HG03342 (cell line): ENCODE data around the gene ALG1L2.
"Not testable (repeated sequence)": the region's sequence is repeated elsewhere in the genome, so short reads cannot be mapped to it uniquely, and the experiment has no call there.

Experiments
- ATAC-seq: cut with Tn5 transposase; IDR thresholded peaks from one replicate; pipeline ENCODE4 v1.9.1; 2021; ENCODE audit warnings: mild to moderate bottlenecking, moderate library complexity; ENCODE audit not compliant: unreplicated experiment

Gene ALG1L2

GRCh38 chr3:130081351-130081881 lies at the start of gene ALG1L2:
Gene ALG1L2, plus strand, starts transcription at chr3:130081831. Its CDS starts 186 bp downstream, at chr3:130082017.
- no peak for ATAC-seq

DNA sequence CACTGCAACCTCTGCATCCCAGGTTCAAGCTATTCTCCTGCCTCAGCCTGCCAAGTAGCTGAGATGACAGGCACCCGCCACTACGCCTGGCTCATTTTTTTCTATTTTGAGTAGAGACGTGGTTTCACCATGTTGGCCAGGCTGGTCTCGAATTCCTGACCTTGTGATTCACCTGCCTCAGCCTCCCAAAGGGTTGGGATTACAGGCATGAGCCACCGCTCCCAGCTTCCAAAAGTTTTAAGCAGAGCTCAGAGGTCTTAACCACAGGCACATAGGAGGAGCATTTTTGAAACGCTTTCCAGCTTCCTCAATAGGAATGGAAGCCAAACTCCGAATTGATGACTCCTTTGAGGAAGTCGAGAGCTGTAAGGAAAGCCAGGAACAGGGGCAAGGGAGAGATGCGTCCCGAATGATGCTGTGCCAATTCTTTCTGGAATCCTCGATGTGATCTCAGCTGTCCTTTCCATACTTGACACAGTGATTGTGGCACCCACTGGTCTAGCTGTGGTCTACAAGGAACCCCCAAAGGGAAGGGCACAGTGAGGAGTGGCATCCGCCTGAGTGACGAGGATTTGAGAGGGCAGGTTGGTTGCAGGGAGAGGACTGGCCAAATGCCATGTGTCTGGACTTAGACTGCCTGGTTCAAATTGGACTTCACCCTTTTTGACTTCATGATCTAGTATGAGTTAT lies 44.4 kb upstream of the ALG1L2 start:
- not testable (repeated sequence) for ATAC-seq

DNA sequence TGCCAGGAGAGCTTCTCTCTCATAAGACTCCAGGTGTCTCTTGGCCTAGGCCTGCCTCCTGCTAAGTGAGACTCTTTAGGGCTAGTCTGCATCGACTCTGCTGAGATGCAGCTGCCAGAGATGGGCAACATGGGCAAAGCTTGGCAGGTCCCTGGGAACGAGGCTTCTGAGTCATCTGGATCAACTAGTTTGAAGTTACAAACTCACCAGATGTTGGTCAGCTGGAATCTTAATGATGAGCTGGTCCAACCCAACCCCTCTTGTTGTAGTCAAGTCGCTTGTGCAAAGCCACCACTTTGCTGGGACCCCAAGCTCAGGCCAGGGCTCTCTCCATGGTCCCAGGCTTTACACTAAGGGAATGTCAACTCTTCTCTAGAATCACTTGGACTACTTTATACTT lies 38.9 kb upstream of the ALG1L2 start:
- not testable (repeated sequence) for ATAC-seq

GRCh38 chr3:130043658-130044057 lies 38.0 kb upstream of the ALG1L2 start:
- ATAC-seq = not testable (repeated sequence)

- no peak for ATAC-seq
Observed at GRCh38 chr3:130044370-130044769, 37.3 kb upstream of the ALG1L2 start.

DNA sequence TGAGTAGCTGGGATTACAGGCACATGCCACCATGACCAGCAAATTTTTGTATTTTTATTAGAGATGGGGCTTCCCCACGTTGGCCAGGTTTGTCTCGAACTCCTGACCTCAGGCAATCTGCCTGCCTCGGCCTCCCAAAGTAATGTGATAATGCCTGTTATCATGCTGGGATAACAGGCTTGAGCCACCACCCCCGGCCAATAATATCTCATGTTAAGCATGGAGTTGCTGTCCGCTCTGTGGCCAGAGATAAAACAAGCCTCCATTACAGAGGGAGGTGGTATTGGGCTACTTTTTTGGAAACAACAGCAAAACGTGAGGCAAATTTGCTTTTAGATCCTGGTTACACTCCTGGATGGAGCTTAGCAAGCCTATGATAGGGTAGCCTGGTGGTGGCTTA lies 32.9 kb upstream of the ALG1L2 start:
- no peak for ATAC-seq

DNA sequence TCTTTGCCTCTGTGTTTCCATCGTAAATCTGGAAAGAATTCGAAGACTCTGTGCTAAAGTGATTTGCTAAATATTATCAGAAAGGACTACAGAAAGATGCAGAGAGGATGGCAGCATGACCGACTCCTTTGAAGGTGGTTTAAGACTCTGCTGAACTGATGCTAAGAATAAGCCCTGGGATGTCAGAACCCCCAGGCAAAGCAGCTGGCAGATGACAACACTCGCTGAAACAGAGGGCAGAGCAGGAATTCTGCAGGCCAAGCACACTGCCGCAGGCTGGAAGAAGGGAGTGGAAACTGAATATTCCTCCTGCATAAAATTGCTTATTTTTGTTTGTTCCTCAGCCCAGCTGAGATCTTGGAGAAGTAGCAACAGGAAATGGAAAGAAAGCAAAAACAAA lies 29.3 kb upstream of the ALG1L2 start:
- not testable (repeated sequence) for ATAC-seq

- ATAC-seq = not testable (repeated sequence)
Observed at GRCh38 chr3:130052965-130053364, 28.7 kb upstream of the ALG1L2 start.

DNA sequence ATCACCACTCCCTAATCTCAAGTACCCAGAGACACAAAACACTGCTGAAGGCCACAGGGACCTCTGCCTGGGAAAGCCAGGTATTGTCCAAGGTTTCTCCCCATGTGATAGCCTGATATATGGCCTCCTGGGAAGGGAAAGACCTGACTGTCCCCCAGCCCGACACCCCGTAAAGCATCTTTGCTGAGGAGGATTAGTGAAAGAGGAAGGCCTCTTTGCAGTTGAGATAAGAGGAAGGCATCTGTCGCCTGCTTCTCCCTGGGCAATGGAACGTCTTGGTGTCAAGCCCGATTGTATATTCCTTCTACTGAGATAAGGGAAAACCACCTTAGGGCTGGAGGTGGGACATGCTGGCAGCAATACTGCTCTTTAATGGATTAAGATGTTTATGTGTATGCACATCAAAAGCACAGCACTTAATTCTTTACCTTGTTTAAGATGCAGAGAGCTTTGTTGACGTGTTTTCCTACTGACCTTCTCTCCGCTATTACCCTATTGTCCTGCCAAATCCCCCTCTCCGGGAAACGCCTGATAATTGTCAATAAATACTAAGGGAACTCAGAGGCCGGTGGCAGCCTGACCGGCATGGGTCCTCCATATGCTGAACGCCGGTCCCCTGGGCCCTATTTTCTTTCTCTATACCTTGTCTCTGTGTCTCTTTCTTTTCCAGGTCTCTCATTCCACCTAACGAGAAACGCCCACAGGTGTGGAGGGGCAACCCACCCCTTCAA lies 23.9 kb upstream of the ALG1L2 start:
- ATAC-seq = not testable (repeated sequence)

- ATAC-seq = not testable (repeated sequence)
Observed at GRCh38 chr3:130058267-130058657, 23.4 kb upstream of the ALG1L2 start.

DNA sequence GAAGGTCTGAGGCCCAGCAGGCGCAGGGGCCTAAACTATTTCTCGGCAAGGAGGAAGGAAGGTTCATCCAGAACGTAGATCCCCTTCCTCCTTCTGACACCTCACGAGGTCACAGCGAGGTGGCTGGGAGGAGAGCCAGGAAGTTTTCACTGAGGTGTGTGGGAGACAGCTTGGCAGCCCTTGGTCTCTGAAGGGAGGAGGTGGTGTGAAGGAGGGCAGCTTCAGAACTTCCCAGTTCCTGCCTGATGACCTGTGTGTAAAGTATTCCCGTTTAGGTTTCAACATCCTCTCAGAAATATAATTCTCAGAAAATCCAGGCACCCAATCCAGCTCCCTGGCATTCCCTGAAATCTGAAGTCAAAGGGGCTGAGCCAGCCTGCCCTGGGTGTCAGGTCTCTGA lies 22.9 kb upstream of the ALG1L2 start:
- ATAC-seq = not testable (repeated sequence)

DNA sequence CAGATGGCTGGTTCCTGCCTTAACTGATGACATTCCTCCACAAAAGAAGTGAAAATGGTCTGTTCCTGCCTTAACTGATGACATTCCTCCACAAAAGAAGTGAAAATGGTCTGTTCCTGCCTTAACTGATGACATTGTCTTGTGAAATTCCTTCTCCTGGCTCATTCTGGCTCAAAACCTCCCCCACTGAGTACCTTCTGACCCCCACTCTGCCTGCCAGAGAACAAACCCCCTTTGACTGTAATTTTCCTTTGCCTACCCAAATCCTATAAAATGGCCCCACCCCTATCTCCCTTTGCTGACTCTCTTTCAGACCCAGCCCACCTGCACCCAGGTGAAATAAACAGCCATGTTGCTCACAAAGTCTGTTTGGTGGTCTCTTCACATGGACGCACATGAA lies 22.5 kb upstream of the ALG1L2 start:
- not testable (repeated sequence) for ATAC-seq

GRCh38 chr3:130073582-130073981 lies 8.0 kb upstream of the ALG1L2 start:
- no peak for ATAC-seq

DNA sequence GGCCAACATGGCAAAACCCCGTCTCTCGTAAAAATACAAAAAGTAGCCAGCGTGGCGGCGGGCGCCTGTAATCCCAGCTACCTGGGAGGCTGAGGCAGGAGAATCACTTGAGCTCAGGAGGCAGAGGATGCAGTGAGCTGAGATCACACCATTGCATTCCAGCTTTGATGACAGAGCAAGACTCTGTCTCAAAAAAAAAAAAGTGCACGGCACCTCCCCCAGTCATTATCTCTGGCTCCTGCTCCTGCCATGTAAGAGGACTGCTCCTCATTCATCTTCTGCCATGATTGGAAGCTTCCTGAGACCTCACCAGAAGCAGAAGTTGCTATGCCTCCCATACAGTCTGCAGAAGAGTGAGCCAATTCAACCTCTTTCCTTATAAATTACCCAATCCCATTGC lies 4.0 kb upstream of the ALG1L2 start:
- ATAC-seq = no peak

DNA sequence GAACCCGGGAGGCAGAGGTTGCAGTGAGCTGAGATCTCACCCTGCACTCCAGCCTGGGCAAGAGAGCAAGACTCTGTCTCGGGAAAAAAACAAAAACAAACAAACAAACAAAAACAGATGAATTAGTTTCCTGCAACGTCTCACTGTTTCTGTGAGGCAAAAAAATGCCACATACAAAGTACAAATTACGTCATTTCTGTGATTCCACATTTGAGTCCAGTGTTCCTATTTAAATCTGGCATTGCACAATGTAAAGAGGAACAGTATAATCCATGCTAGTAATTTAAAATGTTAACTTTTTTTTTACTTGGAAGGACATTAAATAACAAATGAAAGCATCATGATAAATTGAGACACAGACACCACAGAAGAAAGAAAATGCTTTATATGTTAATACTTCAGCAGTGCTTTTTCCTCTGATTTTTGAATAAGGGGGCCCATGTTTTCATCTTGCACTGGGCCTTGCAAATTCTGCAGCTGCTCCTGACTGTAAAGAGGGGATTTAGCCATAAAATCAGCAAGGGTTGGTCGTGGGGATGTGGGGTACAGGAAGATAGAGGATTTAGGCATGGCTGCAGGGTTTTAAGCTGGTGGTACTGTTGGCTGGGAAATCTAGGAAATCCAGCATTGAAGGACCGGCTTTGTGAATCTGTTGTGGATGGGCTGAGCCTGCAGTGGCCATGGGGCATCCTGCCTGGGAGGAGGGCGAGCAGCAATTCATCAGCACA lies 1.9 kb downstream of the ALG1L2 start:
- ATAC-seq = not testable (repeated sequence)

- no peak for ATAC-seq
Observed at GRCh38 chr3:130084436-130084980, 2.9 kb downstream of the ALG1L2 start.

- ATAC-seq = no peak
Observed at GRCh38 chr3:130085881-130086280, 4.2 kb downstream of the ALG1L2 start.

- not testable (repeated sequence) for ATAC-seq
Observed at GRCh38 chr3:130086628-130087027, 5.0 kb downstream of the ALG1L2 start.

GRCh38 chr3:130088061-130088460 lies 6.4 kb downstream of the ALG1L2 start:
- no peak for ATAC-seq

DNA sequence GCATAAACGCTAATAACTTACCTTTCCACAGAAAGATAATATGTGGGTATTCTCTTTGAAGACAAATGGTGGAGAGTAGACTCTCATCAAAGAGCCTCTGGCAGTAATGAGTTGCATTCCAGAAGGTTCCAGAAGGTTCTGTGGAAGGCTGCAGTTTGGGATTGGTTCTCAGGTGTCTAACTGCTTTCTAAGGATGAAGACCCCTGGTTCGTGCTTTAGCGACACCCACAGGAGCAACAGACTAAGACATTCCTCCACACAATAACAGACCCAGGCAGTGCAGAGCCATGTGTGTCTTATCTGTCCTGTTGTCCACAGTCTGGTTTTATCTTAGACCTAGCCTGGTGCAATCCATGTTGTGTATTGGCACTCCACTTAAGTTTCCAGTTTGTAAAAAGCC lies 9.1 kb downstream of the ALG1L2 start:
- ATAC-seq = not testable (repeated sequence)

- ATAC-seq = no peak
Observed at GRCh38 chr3:130091958-130092357, 10.3 kb downstream of the ALG1L2 start.
